Activated CD4-positive, alpha-beta T cell treated with anti-CD3 and anti-CD28 coated beads, Interleukin-2, Interleukin-6, amounts not matched to agents 100 ng/mL and 50 ng/mL, durations not matched to agents 16 hours and 8 hours (primary cell): ENCODE measurements around the gene ENTREP3.
A peak's percentile ranks its signal among the peaks of the same experiment; 100 is the strongest.

Source experiments
- DNase-seq: peaks from one replicate; pipeline ENCODE4 v3.0.0-alpha.2; 2020

ENTREP3 gene

GRCh38 chr1:155277902-155278688 is 22.8 kb upstream of the ENTREP3 start:
- peak; percentile 57 for DNase-seq

- DNase-seq: peak; percentile 97
Observed at GRCh38 chr1:155277070-155277901, 22.0 kb upstream of the ENTREP3 start, which contains the start of gene HCN3. Gene HCN3 (plus strand): TSS chr1:155277463. CDS start chr1:155277591, 128 bp downstream.

GRCh38 chr1:155273343-155274245 is 18.3 kb upstream of the ENTREP3 start, which contains the start of gene CLK2:
Gene CLK2 (minus strand): TSS chr1:155273504. CDS start chr1:155270977, 2,527 bp downstream.
- DNase-seq: peak; percentile 98

- no peak for DNase-seq
Observed at GRCh38 chr1:155272466-155273342, 17.4 kb upstream of the ENTREP3 start.

DNA sequence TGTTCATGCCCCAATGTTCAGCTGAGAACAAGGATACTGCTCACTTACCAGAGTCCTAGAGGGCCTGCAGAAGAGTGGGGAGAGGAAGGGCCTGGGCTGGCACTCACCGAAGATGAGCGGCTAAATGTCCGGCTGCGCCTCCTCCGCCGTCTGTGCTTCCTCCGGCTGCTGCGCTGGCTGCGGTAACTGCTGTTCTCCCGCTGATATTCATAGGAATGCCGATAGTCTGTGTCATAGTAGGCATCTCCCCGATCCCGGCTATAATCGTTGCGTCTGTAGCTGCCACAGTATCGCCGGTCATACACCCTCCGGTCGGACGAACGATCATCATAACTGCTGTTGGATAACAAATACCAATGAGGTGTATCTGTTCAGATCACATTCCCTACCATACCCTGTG is 14.1 kb upstream of the ENTREP3 start:
- DNase-seq: no peak

GRCh38 chr1:155268630-155269029 is 13.3 kb upstream of the ENTREP3 start:
- no peak for DNase-seq

DNA sequence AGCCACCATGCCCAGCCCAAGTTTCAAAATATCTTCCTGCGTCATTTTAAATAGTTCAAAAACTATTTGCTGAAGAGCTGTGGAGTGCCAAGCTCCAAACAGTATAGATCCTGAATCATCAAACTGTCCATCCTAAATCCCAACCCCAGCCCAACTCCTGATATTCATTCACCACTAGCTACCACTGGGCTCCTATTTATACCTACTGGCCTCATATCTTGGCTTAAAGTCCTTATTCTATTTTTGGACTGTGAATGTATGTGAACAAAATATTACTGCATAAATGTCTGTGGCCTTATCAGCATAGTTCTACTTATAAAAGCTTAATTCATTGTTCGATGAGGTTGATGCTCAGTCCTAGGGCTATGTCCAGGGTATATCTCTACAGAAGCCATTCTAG is 12.1 kb upstream of the ENTREP3 start:
- DNase-seq: no peak

DNA sequence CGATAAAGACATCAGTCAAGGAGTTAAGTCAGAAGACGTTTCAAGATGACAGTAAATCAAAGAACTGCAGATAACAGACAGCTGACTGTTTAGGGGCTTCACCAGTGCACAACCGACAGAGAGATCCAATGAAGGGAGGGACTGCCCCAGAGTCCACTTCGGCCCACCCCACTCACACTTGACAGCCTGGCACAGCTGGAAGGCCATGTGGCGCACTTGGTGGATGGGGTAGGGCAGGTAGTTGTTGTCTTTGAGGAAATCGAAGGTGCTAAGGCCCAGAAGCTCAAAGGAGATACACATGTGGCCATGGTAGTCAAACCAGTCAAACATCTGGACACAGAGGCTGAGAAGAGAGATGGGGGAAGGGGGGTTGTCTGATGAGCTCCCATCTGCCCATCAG is 11.3 kb upstream of the ENTREP3 start:
- no peak for DNase-seq

DNA sequence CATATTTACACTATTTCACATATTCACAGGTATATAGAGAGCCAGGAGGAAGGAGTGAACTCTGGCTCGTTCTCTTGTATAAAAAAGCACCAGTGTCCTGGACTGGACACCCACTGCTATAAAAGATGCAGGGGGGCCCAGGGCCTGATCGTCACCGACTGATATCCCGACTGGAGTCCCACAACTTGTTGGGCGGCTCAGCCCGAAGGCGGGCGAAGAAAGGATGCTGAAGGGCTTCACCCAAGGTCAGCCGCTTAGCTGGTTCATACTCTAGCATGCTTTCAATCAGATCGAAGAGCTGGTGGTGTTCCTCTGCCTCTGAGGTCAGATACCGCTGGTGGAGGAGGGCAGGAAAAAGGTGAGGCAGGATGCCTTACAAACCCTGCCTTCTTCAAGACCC is 7.8 kb upstream of the ENTREP3 start:
- DNase-seq: no peak

GRCh38 chr1:155261852-155262673 is 6.8 kb upstream of the ENTREP3 start, which contains the start of gene SCAMP3:
Gene SCAMP3 (minus strand): TSS chr1:155262360. CDS start chr1:155262151, 209 bp downstream.
- peak; percentile 96 for DNase-seq

DNA sequence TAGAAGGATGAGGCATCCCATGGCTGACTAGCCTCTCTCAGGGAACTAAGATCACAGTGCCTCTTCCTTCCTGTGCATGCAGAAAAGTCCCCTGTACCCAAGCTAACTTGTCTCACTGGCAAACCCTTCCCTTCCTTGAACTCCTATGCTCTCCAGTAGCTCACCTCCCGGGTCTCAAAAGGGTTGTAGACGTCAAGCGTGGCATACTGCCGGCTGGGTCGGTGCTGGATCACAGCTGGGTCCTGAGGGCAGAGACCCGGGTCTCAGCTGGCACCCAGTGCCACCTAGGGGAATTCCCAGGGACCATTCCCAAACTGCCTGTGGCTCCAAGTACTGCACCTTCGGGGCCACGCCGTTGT is 6.2 kb upstream of the ENTREP3 start:
- DNase-seq: peak; percentile 51

GRCh38 chr1:155260276-155260675 is 5.0 kb upstream of the ENTREP3 start:
- DNase-seq: no peak

- no peak for DNase-seq
Observed at GRCh38 chr1:155256058-155256852, 972 bp upstream of the ENTREP3 start.

DNA sequence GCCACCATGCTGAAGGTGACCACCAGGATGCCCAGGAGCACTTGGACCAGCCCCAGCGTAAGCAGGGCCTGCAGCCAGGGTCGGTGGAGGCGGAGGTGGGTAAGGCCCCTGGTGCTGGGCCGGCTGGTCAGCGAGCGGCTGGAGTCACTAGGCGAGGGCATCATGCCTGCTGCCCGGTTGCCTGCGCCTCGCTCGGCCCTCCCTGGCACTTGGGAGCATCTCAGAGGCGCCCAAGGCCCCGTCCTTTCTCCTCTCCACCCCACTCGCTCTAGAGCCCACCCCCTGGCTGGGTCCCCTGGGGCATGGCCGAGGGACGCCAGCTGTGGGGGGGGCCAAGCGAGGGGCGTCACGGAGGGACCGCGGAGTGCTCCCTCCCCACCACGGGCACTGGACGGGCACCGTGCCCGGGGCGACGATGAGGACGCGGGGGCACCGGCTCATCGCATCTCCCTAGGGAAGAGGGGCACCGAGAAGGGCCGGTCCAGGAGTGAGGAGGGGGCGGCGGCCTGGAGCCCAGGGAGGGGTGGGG is 505 bp downstream of the ENTREP3 start:
- no peak for DNase-seq

- DNase-seq: no peak
Observed at GRCh38 chr1:155254228-155254713, 1.0 kb downstream of the ENTREP3 start.

GRCh38 chr1:155253797-155254196 is 1.5 kb downstream of the ENTREP3 start:
- no peak for DNase-seq

DNA sequence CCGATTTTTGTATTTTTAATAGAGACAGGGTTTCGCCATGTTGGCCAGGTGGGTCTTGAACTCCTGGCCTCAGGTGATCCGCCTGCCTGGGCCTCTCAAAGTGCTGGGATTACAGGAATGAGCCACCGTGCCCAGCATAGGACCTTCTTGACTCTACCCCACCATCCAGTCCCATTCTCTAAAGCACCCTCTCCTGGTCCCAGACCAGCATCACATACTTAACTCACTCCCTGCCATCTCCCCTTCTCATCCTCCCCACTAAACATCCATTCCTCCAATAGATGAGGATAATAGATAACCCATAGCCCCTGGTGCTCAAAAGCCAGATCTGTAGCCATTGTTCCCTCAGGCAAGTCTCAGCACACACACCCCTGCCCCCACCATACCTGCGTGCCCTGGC is 2.1 kb downstream of the ENTREP3 start:
- DNase-seq: no peak

GRCh38 chr1:155251566-155251965 is 3.7 kb downstream of the ENTREP3 start:
- no peak for DNase-seq
